OCI-LY7 (cell line): ENCODE results near the gene BTBD6. TPM values are rescaled to one million over a fixed set of nuclear protein-coding genes. Genes with fewer than 3 reads are reported as not detected.

Source experiments
- BruUV-seq: library from RNA; stranded (reverse); fragments of 400-500 nt; replicated peaks from 2 replicates; lab custom pipeline; 2021; lab: Mats Ljungman, UMichigan
- CTCF ChIA-PET: fragments of 300-600 bp; sonication (Branson Sonifier 250); formaldehyde crosslinking; loops from one replicate; lab custom pipeline; 2022; ENCODE audit warnings: antibody characterized with exemption; ENCODE audit not compliant: unreplicated experiment; lab: Charles Lee
- POLR2A ChIA-PET: fragments of 300-600 bp; sonication (Branson Sonifier 250); formaldehyde crosslinking; loops from one replicate; lab custom pipeline; 2022; ENCODE audit warnings: antibody characterized with exemption; lab: Charles Lee
- DNase-seq: peaks from one replicate; pipeline ENCODE4 v3.0.0-alpha.2; 2015; ENCODE audit warnings: low spot score
- H2AFZ ChIP-seq: fragments of 200-600 bp; sonication (generic), shearing (Covaris generic); 2 replicates; pipeline ENCODE4 v1.6.1; 2014; ENCODE audit warnings: mild to moderate bottlenecking, antibody characterized with exemption, low read length, moderate library complexity
- H3K27ac ChIP-seq: fragments of 200-600 bp; sonication (generic); 2 replicates; pipeline ENCODE4 v1.5.1; 2014; ENCODE audit warnings: mixed run types, low read depth, mild to moderate bottlenecking, moderate library complexity, low read length, inconsistent platforms; ENCODE audit not compliant: poor library complexity, severe bottlenecking
- H3K36me3 ChIP-seq: fragments of 200-600 bp; sonication (generic); 2 replicates; pipeline ENCODE4 v1.6.1; 2014; ENCODE audit warnings: mild to moderate bottlenecking, antibody characterized with exemption, low read length, moderate library complexity, mixed read lengths; ENCODE audit not compliant: insufficient read depth
- H3K4me1 ChIP-seq: fragments of 200-600 bp; sonication (generic); 2 replicates; pipeline ENCODE4 v1.5.1; 2014; ENCODE audit warnings: mild to moderate bottlenecking, low read length; ENCODE audit not compliant: insufficient read depth, poor library complexity, severe bottlenecking
- H3K4me2 ChIP-seq: fragments of 200-600 bp; sonication (generic); 2 replicates; pipeline ENCODE4 v1.6.1; 2014; ENCODE audit warnings: mild to moderate bottlenecking, low read length
- H3K4me3 ChIP-seq: fragments of 200-600 bp; sonication (generic); 2 replicates; pipeline ENCODE4 v1.5.1; 2014; ENCODE audit warnings: mild to moderate bottlenecking, low read depth, low read length; ENCODE audit not compliant: poor library complexity, severe bottlenecking
- H3K79me2 ChIP-seq: fragments of 200-600 bp; sonication (generic); 2 replicates; pipeline ENCODE4 v1.6.1; 2016; ENCODE audit warnings: low read depth, mild to moderate bottlenecking, low read length, moderate library complexity, mixed read lengths; ENCODE audit not compliant: insufficient read depth
- H3K9me2 ChIP-seq: fragments of 200-600 bp; sonication (generic); 2 replicates; pipeline ENCODE4 v1.6.1; 2016; ENCODE audit warnings: mild to moderate bottlenecking, low read length, mixed read lengths; ENCODE audit not compliant: insufficient read depth
- H3K9me3 ChIP-seq: fragments of 200-600 bp; sonication (generic); 2 replicates; pipeline ENCODE4 v1.6.1; 2014; ENCODE audit warnings: mild to moderate bottlenecking, mixed run types, low read length, mixed read lengths
- H4K20me1 ChIP-seq: fragments of 200-600 bp; sonication (generic); 2 replicates; pipeline ENCODE4 v1.6.1; 2014; ENCODE audit warnings: mild to moderate bottlenecking, antibody characterized with exemption, low read length, moderate library complexity, mixed read lengths; ENCODE audit not compliant: insufficient read depth
- CTCF ChIP-seq: fragments of 200-600 bp; sonication (generic); conservative IDR thresholded peaks from 2 replicates; pipeline ENCODE4 v1.5.1; 2014; ENCODE audit warnings: mild to moderate bottlenecking, antibody characterized with exemption, low read length, moderate library complexity, mixed read lengths
- EZH2phosphoT487 ChIP-seq: fragments of 200-600 bp; sonication (generic); IDR thresholded peaks from 2 replicates; pipeline ENCODE4 v1.6.1; 2018; ENCODE audit warnings: low read depth, borderline replicate concordance, mild to moderate bottlenecking, mixed run types, antibody characterized with exemption, low read length, moderate library complexity, mixed read lengths
- intact Hi-C: fragments of 100-400 bp; cut with micrococcal nuclease; formaldehyde crosslinking; loops from one replicate; pipeline ENCODE4 v1.10.0; 2022; ENCODE audit not compliant: unreplicated experiment
- total RNA-seq, 2 experiments: library from RNA; depleted of rRNA in 1 of 2; stranded (reverse); fragments of >200 nt in 1 of 2; shearing (Covaris generic) in 1 of 2; gene quantifications; 2 replicates each; pipeline ENCODE4 v1.2.3, GENCODE V29; 2014 to 2022

The BTBD6 gene
- total RNA-seq, 2 experiments from 2014 or later = 5.7 to 27.9 TPM

GRCh38 chr14:105268736-105269354 is 20.5 kb downstream of the BTBD6 start:
- no peaks in the 10 kb centered on the region for H3K9me3 ChIP-seq
- H2AFZ ChIP-seq = no peak overlapping the region
- TF ChIP-seq CTCF = no peak
- TF ChIP-seq EZH2phosphoT487 = no peak
- POLR2A ChIA-PET = interaction anchor here (0.5 to 1.6 kb wide), 3 partner anchors 10 to 193 kb away, joined by 3 to 7 read pairs (median 3); no protein-coding TSS in a partner anchor
- no peak overlapping the region for H3K4me2 ChIP-seq
- no peaks in the 10 kb centered on the region for H3K79me2 ChIP-seq
- intact Hi-C loops = no loop called here
- CTCF ChIA-PET = no interaction called here
- no peaks in the 10 kb centered on the region for H3K4me1 ChIP-seq
- H3K27ac ChIP-seq = no peak overlapping the region
- no peaks in the 10 kb centered on the region; the same call in 1 of the 2 replicates for H4K20me1 ChIP-seq
- BruUV-seq = no TSS peak
- DNase-seq = no peak
- no peaks in the 10 kb centered on the region for H3K36me3 ChIP-seq
- no peak overlapping the region for H3K4me3 ChIP-seq
- no peaks in the 10 kb centered on the region for H3K9me2 ChIP-seq

- intact Hi-C loops = no loop called here
- CTCF ChIA-PET = no interaction called here
Observed at GRCh38 chr14:105269405-105269804, 21.1 kb downstream of the BTBD6 start.

More at GRCh38 chr14:105269405-105269804, 21.1 kb downstream of the BTBD6 start:
- no peak overlapping the region for H3K27ac ChIP-seq
- BruUV-seq = no TSS peak
- no peak overlapping the region for H3K4me3 ChIP-seq
- H2AFZ ChIP-seq = no peak overlapping the region
- no peak for DNase-seq
- H3K36me3 ChIP-seq = no peaks in the 10 kb centered on the region
- no peak overlapping the region for H3K4me2 ChIP-seq
- H3K4me1 ChIP-seq = no peaks in the 10 kb centered on the region
- no peaks in the 10 kb centered on the region; the same call in 1 of the 2 replicates for H4K20me1 ChIP-seq
- POLR2A ChIA-PET = interaction anchor here (0.5 kb wide), 1 partner anchor 194 kb away, joined by 3 read pairs; no protein-coding TSS in a partner anchor
- TF ChIP-seq CTCF = no peak
- no peak for TF ChIP-seq EZH2phosphoT487
- H3K79me2 ChIP-seq = no peaks in the 10 kb centered on the region
- no peaks in the 10 kb centered on the region for H3K9me2 ChIP-seq
- H3K9me3 ChIP-seq = no peaks in the 10 kb centered on the region
